A375 (cell line): ENCODE results near the gene NOS2. TPM values are rescaled to one million over a fixed set of nuclear protein-coding genes. Genes with fewer than 3 reads are reported as not detected.

Experiments
- small RNA-seq: library from RNA; depleted of rRNA; stranded (forward); fragments of <200 nt; gene quantifications from one replicate; pipeline ENCODE3, GENCODE V24; 2014
- total RNA-seq: library from RNA; depleted of rRNA; stranded (reverse); fragments of >200 nt; shearing (Covaris generic); gene quantifications from 2 replicates; pipeline ENCODE4 v1.2.3, GENCODE V29; 2014; rRNA removed

Gene NOS2
- total RNA-seq = 0.05 and 0.19 TPM in 2 replicates

DNA sequence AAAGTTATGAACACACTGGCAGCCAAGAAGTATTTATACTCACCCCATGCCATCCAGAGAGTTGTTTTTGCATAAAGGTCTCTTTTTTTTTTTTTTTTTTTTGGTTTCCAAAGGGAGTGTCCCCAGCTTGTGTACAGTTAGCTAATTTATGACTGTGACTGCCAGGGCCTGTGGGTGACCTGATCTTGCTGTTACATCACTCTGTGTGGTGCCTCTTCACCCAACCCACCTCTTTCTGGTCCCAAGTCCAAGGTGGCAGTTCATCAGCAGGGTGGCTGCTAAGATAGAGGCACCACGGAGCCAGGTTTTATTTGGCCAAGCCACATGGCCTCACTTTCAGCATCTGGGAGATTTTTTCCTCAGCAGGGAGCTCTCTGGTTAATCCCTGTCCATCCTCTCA is at the start of gene NOS2:
Gene NOS2 (minus strand): TSS at position 8 of the 400 bp plus-strand sequence. CDS start 1,720 bp downstream, outside the sequence.

Small RNA genes lying within 50 kb of the gene (small RNA-seq; reads per million reads assigned to genes)
- gene AC130289.1 (not detected), gene AC130289.2 (not detected)

Other genes starting within 250 kb of the NOS2 start
- gene LGALS9, start 169.3 kb downstream of the NOS2 start, total RNA-seq = 0.11 and 0.34 TPM in 2 replicates
- 3.9 and 4.1 TPM in 2 replicates for gene LYRM9, start 92.8 kb upstream of the NOS2 start, total RNA-seq
- 16.3 and 20.3 TPM in 2 replicates for gene NLK, start 242.1 kb upstream of the NOS2 start, total RNA-seq